GM19452 (cell line): ENCODE results near the gene KLHL35.
A peak's percentile ranks its signal among the peaks of the same experiment; 100 is the strongest.

ENCODE experiments used
- ATAC-seq: cut with Tn5 transposase; IDR thresholded peaks from one replicate; pipeline ENCODE4 v1.9.1; 2021; ENCODE audit not compliant: unreplicated experiment

Gene KLHL35

GRCh38 chr11:75442161-75442885 lies 9.3 kb upstream of the KLHL35 start:
- ATAC-seq, result no peak

GRCh38 chr11:75441804-75442132 lies 8.8 kb upstream of the KLHL35 start:
- ATAC-seq, result no peak

GRCh38 chr11:75440960-75441803 lies 8.2 kb upstream of the KLHL35 start:
- ATAC-seq, result no peak

GRCh38 chr11:75439495-75440120 lies 6.6 kb upstream of the KLHL35 start:
- ATAC-seq, result no peak

- no peak for ATAC-seq
Measured at GRCh38 chr11:75439026-75439425, 6.0 kb upstream of the KLHL35 start.

- ATAC-seq, result no peak
Measured at GRCh38 chr11:75437966-75438659, 5.1 kb upstream of the KLHL35 start.

- ATAC-seq, result no peak
Measured at GRCh38 chr11:75436806-75437205, 3.8 kb upstream of the KLHL35 start.

- no peak for ATAC-seq
Measured at GRCh38 chr11:75435571-75435925, 2.5 kb upstream of the KLHL35 start.

- ATAC-seq, result no peak
Measured at GRCh38 chr11:75434886-75435570, 2.0 kb upstream of the KLHL35 start.

- no peak for ATAC-seq
Measured at GRCh38 chr11:75434051-75434450, 1.0 kb upstream of the KLHL35 start.

- ATAC-seq, result no peak
Measured at GRCh38 chr11:75433443-75433842, 440 bp upstream of the KLHL35 start.

- no peak for ATAC-seq
Measured at GRCh38 chr11:75431533-75432525, 1.2 kb downstream of the KLHL35 start.

- no peak for ATAC-seq
Measured at GRCh38 chr11:75430714-75431532, 2.1 kb downstream of the KLHL35 start.

GRCh38 chr11:75429902-75430713 lies 2.9 kb downstream of the KLHL35 start:
- no peak for ATAC-seq

- ATAC-seq, result no peak
Measured at GRCh38 chr11:75429641-75429901, 3.4 kb downstream of the KLHL35 start.

- ATAC-seq, result no peak
Measured at GRCh38 chr11:75428989-75429640, 3.9 kb downstream of the KLHL35 start.

- peak; percentile 52 for ATAC-seq
Measured at GRCh38 chr11:75428281-75428724, 4.7 kb downstream of the KLHL35 start.

- ATAC-seq, result no peak
Measured at GRCh38 chr11:75427181-75427580, 5.8 kb downstream of the KLHL35 start.
